MM.1S (cell line): ENCODE measurements around the gene ZAP70.

ENCODE experiments used
- EZH2 ChIP-seq: fragments of 300-600 bp; sonication (generic); optimal IDR thresholded peaks from 2 replicates; pipeline ENCODE3; 2017; ENCODE audit warnings: low read depth, mild to moderate bottlenecking, antibody characterized with exemption, low read length, mixed read lengths
- EZH2phosphoT487 ChIP-seq: fragments of 300-600 bp; sonication (generic); IDR thresholded peaks from 2 replicates; pipeline ENCODE4 v1.6.1; 2018; ENCODE audit warnings: antibody characterized with exemption, low read length
- TF ChIP-seq, protein P1 (sequence below): fragments of 300-600 bp; sonication (generic); IDR thresholded peaks from 2 replicates; pipeline ENCODE4 v1.5.1; 2016; ENCODE audit warnings: antibody characterized with exemption, low read length, mixed read lengths

DNA sequence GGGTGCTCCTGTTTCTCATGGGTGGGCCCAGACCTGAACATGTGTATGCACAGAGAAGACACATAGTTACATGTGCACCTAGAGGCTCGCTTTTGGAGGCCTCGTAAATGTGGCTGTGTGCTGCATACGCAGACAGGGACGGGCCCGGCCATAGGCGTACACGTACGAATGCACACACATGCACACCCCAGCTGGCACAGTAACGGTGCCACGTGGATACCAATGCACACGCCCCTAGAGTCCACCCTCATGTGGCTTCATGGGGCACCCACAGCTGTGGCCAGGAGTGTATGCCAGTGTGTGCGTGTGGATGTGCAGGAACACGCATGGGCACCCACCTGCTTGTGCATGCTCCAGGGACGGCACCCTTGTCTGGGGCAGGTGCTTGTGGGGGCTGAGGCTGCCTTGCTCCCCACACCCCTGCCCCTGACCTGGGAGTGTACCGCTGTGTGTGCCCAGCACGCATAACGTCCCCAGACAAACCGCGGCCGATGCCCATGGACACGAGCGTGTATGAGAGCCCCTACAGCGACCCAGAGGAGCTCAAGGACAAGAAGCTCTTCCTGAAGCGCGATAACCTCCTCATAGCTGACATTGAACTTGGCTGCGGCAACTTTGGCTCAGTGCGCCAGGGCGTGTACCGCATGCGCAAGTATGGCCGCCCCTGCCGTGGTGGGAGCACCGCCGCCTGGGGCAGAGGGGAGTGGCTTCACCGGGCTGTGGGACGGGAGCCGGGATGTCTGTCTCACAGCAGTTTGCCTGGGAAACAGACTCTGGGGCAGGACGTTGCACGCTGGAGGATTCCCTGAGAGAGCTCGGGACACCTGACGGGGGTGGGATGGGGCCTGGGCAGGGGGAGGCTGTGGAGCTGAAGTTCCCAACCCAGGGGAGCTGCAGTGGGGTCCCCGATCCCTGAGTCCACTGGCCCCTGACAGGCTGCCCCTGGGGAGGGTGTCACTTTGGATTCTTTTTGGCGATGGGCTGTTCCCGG lies 21.0 kb downstream of the ZAP70 start:
- TF ChIP-seq, protein P1, sequence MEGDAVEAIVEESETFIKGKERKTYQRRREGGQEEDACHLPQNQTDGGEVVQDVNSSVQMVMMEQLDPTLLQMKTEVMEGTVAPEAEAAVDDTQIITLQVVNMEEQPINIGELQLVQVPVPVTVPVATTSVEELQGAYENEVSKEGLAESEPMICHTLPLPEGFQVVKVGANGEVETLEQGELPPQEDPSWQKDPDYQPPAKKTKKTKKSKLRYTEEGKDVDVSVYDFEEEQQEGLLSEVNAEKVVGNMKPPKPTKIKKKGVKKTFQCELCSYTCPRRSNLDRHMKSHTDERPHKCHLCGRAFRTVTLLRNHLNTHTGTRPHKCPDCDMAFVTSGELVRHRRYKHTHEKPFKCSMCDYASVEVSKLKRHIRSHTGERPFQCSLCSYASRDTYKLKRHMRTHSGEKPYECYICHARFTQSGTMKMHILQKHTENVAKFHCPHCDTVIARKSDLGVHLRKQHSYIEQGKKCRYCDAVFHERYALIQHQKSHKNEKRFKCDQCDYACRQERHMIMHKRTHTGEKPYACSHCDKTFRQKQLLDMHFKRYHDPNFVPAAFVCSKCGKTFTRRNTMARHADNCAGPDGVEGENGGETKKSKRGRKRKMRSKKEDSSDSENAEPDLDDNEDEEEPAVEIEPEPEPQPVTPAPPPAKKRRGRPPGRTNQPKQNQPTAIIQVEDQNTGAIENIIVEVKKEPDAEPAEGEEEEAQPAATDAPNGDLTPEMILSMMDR = no peak
- TF ChIP-seq EZH2 (no peak), EZH2phosphoT487 (no peak)
